ENCODE results near the gene ZBTB4.

DNA sequence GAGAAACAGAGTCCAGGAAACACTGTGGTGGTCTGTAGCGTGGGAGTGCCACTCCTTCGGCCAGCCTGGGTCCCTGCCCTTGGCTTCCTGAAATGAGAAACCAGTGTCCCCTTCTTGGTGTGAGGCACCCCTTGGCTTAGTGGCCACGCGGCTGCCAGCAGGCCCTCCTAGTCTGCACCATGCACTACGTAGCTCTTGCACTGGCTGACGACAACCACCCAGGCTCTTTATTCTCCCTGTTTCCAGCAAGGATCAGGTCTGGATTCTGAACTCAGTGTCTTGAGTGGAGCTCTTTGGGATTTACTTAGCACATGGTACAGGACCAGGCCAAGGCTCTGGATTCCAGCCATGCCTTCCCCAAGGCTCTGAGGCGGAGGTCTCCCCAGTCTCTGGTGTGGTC is 51.9 kb downstream of the ZBTB4 start:
- TF ChIP-seq MXI1 (conservative IDR thresholded peaks at IDR 0.05; ENCODE audit: poor library complexity, severe bottlenecking) (no peak), EZH2 (IDR thresholded peaks at IDR 0.05; ENCODE audit: borderline replicate concordance, insufficient read depth, low read length, poor library complexity, severe bottlenecking) (no peak)
- TF ChIP-seq, protein P1, sequence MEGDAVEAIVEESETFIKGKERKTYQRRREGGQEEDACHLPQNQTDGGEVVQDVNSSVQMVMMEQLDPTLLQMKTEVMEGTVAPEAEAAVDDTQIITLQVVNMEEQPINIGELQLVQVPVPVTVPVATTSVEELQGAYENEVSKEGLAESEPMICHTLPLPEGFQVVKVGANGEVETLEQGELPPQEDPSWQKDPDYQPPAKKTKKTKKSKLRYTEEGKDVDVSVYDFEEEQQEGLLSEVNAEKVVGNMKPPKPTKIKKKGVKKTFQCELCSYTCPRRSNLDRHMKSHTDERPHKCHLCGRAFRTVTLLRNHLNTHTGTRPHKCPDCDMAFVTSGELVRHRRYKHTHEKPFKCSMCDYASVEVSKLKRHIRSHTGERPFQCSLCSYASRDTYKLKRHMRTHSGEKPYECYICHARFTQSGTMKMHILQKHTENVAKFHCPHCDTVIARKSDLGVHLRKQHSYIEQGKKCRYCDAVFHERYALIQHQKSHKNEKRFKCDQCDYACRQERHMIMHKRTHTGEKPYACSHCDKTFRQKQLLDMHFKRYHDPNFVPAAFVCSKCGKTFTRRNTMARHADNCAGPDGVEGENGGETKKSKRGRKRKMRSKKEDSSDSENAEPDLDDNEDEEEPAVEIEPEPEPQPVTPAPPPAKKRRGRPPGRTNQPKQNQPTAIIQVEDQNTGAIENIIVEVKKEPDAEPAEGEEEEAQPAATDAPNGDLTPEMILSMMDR (IDR thresholded peaks at IDR 0.05; ENCODE audit: poor library complexity, severe bottlenecking), result no peak

All from neural cell (in vitro differentiated cells).